Esophagus muscularis mucosa (tissue), 4 donors: Measurements from ENCODE around the gene SLC48A1. TPM values are rescaled to one million over a fixed set of nuclear protein-coding genes. Genes with fewer than 3 reads are reported as not detected.
A peak's percentile ranks its signal among the peaks of the same experiment; 100 is the strongest.

Experiments used
- DNase-seq: peaks from one replicate; pipeline ENCODE4 v3.0.0-alpha.2; 2017; ENCODE audit errors: extremely low spot score
- H3K27ac ChIP-seq, 4 donors: fragments of 200-600 bp; sonication (generic); replicated peaks in 1 of 4; 1 replicate in 3 of 4; 2 replicates in 1 of 4; pipeline ENCODE4 v1.5.1; 2016 to 2019; ENCODE audit warnings: mild to moderate bottlenecking in 1 of 4
- H3K27me3 ChIP-seq, 4 donors: fragments of 200-600 bp; sonication (generic); one replicate each; pipeline versions ENCODE4 v1.5.1 to v1.6.0; 2016 to 2019
- H3K36me3 ChIP-seq, 4 donors: fragments of 200-600 bp; sonication (generic); one replicate each; pipeline ENCODE4 v1.5.1; 2016 to 2019
- H3K4me1 ChIP-seq, 4 donors: fragments of 200-600 bp; sonication (generic); one replicate each; pipeline ENCODE4 v1.5.1; 2016 to 2019
- H3K4me3 ChIP-seq, 4 donors: fragments of 200-600 bp; sonication (generic); 1 replicate in 2 of 4; 2 replicates in 2 of 4; pipeline ENCODE4 v1.5.1; 2016 to 2019; ENCODE audit warnings: mild to moderate bottlenecking in 4 of 4, moderate library complexity in 1 of 4
- H3K9me3 ChIP-seq, 4 donors: fragments of 200-600 bp; sonication (generic); 1 replicate in 3 of 4; 2 replicates in 1 of 4; pipeline ENCODE4 v1.5.1; 2016 to 2019
- CTCF ChIP-seq, 3 experiments: fragments of 200-600 bp in 2 of 3; fragments of 450-650 bp in 1 of 3; sonication (generic) in 2 of 3; IDR thresholded peaks; one replicate each; pipeline ENCODE4 v1.5.1; 2017 to 2019; ENCODE audit warnings: antibody characterized with exemption in 3 of 3, mild to moderate bottlenecking in 2 of 3, moderate library complexity in 1 of 3
- EP300 ChIP-seq: sonication (generic); formaldehyde crosslinking; IDR thresholded peaks from one replicate; pipeline ENCODE4 v1.6.1; 2017; ENCODE audit warnings: antibody characterized with exemption
- POLR2A ChIP-seq: fragments of 450-650 bp; IDR thresholded peaks from one replicate; pipeline ENCODE4 v1.6.1; 2017; ENCODE audit warnings: antibody characterized with exemption, moderate library complexity, mild to moderate bottlenecking, low read depth
- POLR2AphosphoS5 ChIP-seq, 2 donors: sonication (generic); formaldehyde crosslinking; IDR thresholded peaks; one replicate each; pipeline ENCODE4 v1.6.1; 2017; ENCODE audit warnings: antibody characterized with exemption in 2 of 2
- WGBS: methylation state at CpG from one replicate; pipeline ENCODE4 v1.1.5; 2018; 5-methylcytosine and 5-hydroxymethylcytosine counted together
- intact Hi-C: fragments of 100-400 bp; cut with DNase I; formaldehyde crosslinking; loops from one replicate; pipeline ENCODE4 v1.15.1; 2023
- total RNA-seq, 4 donors: library from RNA; depleted of rRNA; stranded (reverse); fragments of >200 nt; gene quantifications; one replicate each; pipeline versions ENCODE4 v1.1.0 to v1.2.1, GENCODE V29; 2016

The SLC48A1 gene
- total RNA-seq, 4 donors from 2014 or later = 34.5 to 56.0 (median 40.7) TPM

GRCh38 chr12:47737936-47738594 lies 35.0 kb upstream of the SLC48A1 start:
- WGBS = 94% methylated on average over 5 of the region's 17 CpGs
- intact Hi-C loops = no loop called here
- Histone ChIP-seq H3K36me3 (peaks cover 0 to 13% (median 0%) of the 10 kb centered on the region in 4 donors), H3K27me3 (no peaks in the 10 kb centered on the region), H3K4me3 (no peak overlapping the region), H3K4me1 (peaks cover 77 to 81% (median 79%) of the 10 kb centered on the region in 4 donors), H3K9me3 (no peaks in the 10 kb centered on the region), H3K27ac (peak overlapping the region; percentile 77 to 86 (median 82))
- TF ChIP-seq CTCF (IDR thresholded peaks at IDR 0.05) = no peak
- DNase-seq = no peak

GRCh38 chr12:47739297-47739696 lies 33.7 kb upstream of the SLC48A1 start:
- Histone ChIP-seq H3K4me3 (no peak overlapping the region), H3K36me3 (peaks cover 0 to 13% (median 0%) of the 10 kb centered on the region in 4 donors), H3K4me1 (peaks cover 70 to 78% (median 76%) of the 10 kb centered on the region in 4 donors), H3K27ac (peak overlapping the region; percentile 77 to 86 (median 82)), H3K9me3 (no peaks in the 10 kb centered on the region), H3K27me3 (no peaks in the 10 kb centered on the region)
- intact Hi-C loops = no loop called here
- TF ChIP-seq EP300 = no peak
- TF ChIP-seq POLR2A = no peak
- no peak for TF ChIP-seq CTCF (IDR thresholded peaks at IDR 0.05)
- no peak for TF ChIP-seq POLR2AphosphoS5 (IDR thresholded peaks at IDR 0.05)
- 93% methylated on average over 3 of the region's 3 CpGs for WGBS
- no peak for DNase-seq

- Histone ChIP-seq H3K4me3 (no peak overlapping the region), H3K9me3 (no peaks in the 10 kb centered on the region), H3K27ac (peak overlapping the region in 3 of 4 donors; percentile 26 to 64 (median 40)), H3K36me3 (peaks cover 0 to 13% (median 0%) of the 10 kb centered on the region in 4 donors), H3K27me3 (no peaks in the 10 kb centered on the region), H3K4me1 (peaks cover 63 to 71% (median 69%) of the 10 kb centered on the region in 4 donors)
- intact Hi-C loops = loop anchor here (5.0 kb wide), 1 partner anchor 37 kb away; no protein-coding TSS in a partner anchor
- WGBS = 84% methylated on average over 3 of the region's 12 CpGs
- TF ChIP-seq EP300 (no peak), POLR2AphosphoS5 (IDR thresholded peaks at IDR 0.05) (peak in 1 of 2 donors; percentile 20)
- no peak for DNase-seq
These were observed 33.1 kb upstream of the SLC48A1 start for GRCh38 chr12:47739979-47740378.

GRCh38 chr12:47740606-47741339 lies 32.3 kb upstream of the SLC48A1 start:
- no peaks in the 10 kb centered on the region for H3K27me3 ChIP-seq
- peaks cover 55 to 63% (median 61%) of the 10 kb centered on the region in 4 donors for H3K4me1 ChIP-seq
- peak overlapping the region in 1 of 4 donors; percentile 6 for H3K4me3 ChIP-seq
- no peak for DNase-seq
- no peaks in the 10 kb centered on the region for H3K9me3 ChIP-seq
- H3K27ac ChIP-seq = peak overlapping the region; percentile 26 to 64 (median 34)
- intact Hi-C loops = loop anchor here (5.0 kb wide), 1 partner anchor 37 kb away; no protein-coding TSS in a partner anchor
- H3K36me3 ChIP-seq = peaks cover 0 to 18% (median 0%) of the 10 kb centered on the region in 4 donors
- TF ChIP-seq EP300 (no peak), POLR2AphosphoS5 (IDR thresholded peaks at IDR 0.05) (no peak), POLR2A (no peak), CTCF (IDR thresholded peaks at IDR 0.05) (no peak)
- 86% methylated on average over 5 of the region's 21 CpGs for WGBS

- Histone ChIP-seq H3K4me3 (no peak overlapping the region), H3K27me3 (no peaks in the 10 kb centered on the region), H3K4me1 (peaks cover 50 to 58% (median 56%) of the 10 kb centered on the region in 4 donors), H3K36me3 (peaks cover 0 to 24% (median 0%) of the 10 kb centered on the region in 4 donors), H3K27ac (peak overlapping the region in 2 of 4 donors; percentile 28 to 64), H3K9me3 (no peaks in the 10 kb centered on the region)
- intact Hi-C loops = loop anchor here (5.0 kb wide), 1 partner anchor 36 kb away; no protein-coding TSS in a partner anchor
- DNase-seq = no peak
- WGBS = 35% methylated on average over 4 of the region's 4 CpGs
- TF ChIP-seq POLR2AphosphoS5 (IDR thresholded peaks at IDR 0.05) (peak in 1 of 2 donors; percentile 15), EP300 (no peak)
These were observed 31.7 kb upstream of the SLC48A1 start for GRCh38 chr12:47741340-47741703.
